Urinary bladder (tissue), 4 donors: ENCODE data around the gene MYL5. TPM values are rescaled to one million over a fixed set of nuclear protein-coding genes. Genes with fewer than 3 reads are reported as not detected.
A peak's percentile ranks its signal among the peaks of the same experiment; 100 is the strongest.
"Not testable (repeated sequence)": the region's sequence is repeated elsewhere in the genome, so short reads cannot be mapped to it uniquely, and the experiment has no call there.

Experiments
- DNase-seq: peaks from one replicate; pipeline ENCODE4 v3.0.0-alpha.2; 2015; ENCODE audit errors: extremely low spot score
- H3K27ac ChIP-seq: one replicate; pipeline ENCODE4 v1.5.1; 2013; ENCODE audit warnings: low read depth, mild to moderate bottlenecking, moderate library complexity
- H3K36me3 ChIP-seq: one replicate; pipeline ENCODE4 v1.6.1; 2013; ENCODE audit warnings: mild to moderate bottlenecking, moderate library complexity; ENCODE audit not compliant: insufficient read depth
- H3K4me1 ChIP-seq: one replicate; pipeline ENCODE4 v1.6.1; 2013; ENCODE audit warnings: mild to moderate bottlenecking, moderate library complexity; ENCODE audit not compliant: insufficient read depth
- H3K4me3 ChIP-seq: one replicate; pipeline ENCODE4 v1.5.1; 2013; ENCODE audit warnings: low read depth, low read length
- WGBS: extraction: QIAGEN DNeasy Blood & Tissue Kit; methylation state at CpG from one replicate; pipeline ENCODE4 v1.1.7; 2013; 5-methylcytosine and 5-hydroxymethylcytosine counted together
- polyA plus RNA-seq: library from polyadenylated mRNA; stranded (reverse); fragments of 200-250 nt; gene quantifications from one replicate; pipeline ENCODE4 v1.2.3, GENCODE V29; 2013
- total RNA-seq: library from RNA; depleted of rRNA; stranded (reverse); fragments of >200 nt; gene quantifications from one replicate; pipeline ENCODE4 v1.2.3, GENCODE V29; 2014
- donor health status: healthy with polysubstance abuse.
- donor health status: healthy.

MYL5 gene
- total and polyA plus RNA-seq, 2 donors, result 7.1 to 11.8 TPM

- Histone ChIP-seq H3K27ac (no peak overlapping the region), H3K4me1 (peaks cover 1% of the 10 kb centered on the region), H3K4me3 (no peak overlapping the region), H3K36me3 (no peaks in the 10 kb centered on the region)
- no peak for DNase-seq
- WGBS, result 82% methylated on average over 7 of the region's 7 CpGs
These were observed 28.3 kb downstream of the MYL5 start for GRCh38 chr4:702618-703048.

GRCh38 chr4:703336-704197, 29.2 kb downstream of the MYL5 start:
- no peak for DNase-seq
- Histone ChIP-seq H3K4me3 (no peak overlapping the region), H3K4me1 (peaks cover 6% of the 10 kb centered on the region), H3K27ac (no peak overlapping the region), H3K36me3 (no peaks in the 10 kb centered on the region)
- WGBS, result 72% methylated on average over 10 of the region's 10 CpGs

- no peak for DNase-seq
- Histone ChIP-seq H3K4me3 (no peak overlapping the region), H3K4me1 (peaks cover 6% of the 10 kb centered on the region), H3K27ac (no peak overlapping the region), H3K36me3 (no peaks in the 10 kb centered on the region)
- 91% methylated on average over 46 of the region's 46 CpGs for WGBS
These were observed 30.0 kb downstream of the MYL5 start for GRCh38 chr4:704198-704891.

- Histone ChIP-seq H3K4me3 (no peak overlapping the region), H3K36me3 (no peaks in the 10 kb centered on the region), H3K4me1 (peaks cover 6% of the 10 kb centered on the region), H3K27ac (no peak overlapping the region)
- no peak for DNase-seq
- WGBS, result 94% methylated on average over 1 of the region's 1 CpG
These were observed 30.6 kb downstream of the MYL5 start for GRCh38 chr4:704971-705277.

GRCh38 chr4:705278-706082, 31.1 kb downstream of the MYL5 start, which contains the start of gene PCGF3:
TSS of gene PCGF3 (plus strand) at chr4:705832. CDS start at chr4:733681, 27,849 bp downstream.
- Histone ChIP-seq H3K27ac (peak within 1 kb of the TSS; percentile 85), H3K4me3 (peak within 1 kb of the TSS; percentile 88), H3K36me3 (no peaks in the 10 kb centered on the region), H3K4me1 (peaks cover 6% of the 10 kb centered on the region)
- DNase-seq, result peak; percentile 83
- 2% methylated on average over 82 of the region's 82 CpGs for WGBS

- H3K36me3 ChIP-seq, H3K27ac ChIP-seq, H3K4me1 ChIP-seq, DNase-seq: not testable (repeated sequence)
- 3% methylated on average over 21 of the region's 21 CpGs for WGBS
- H3K4me3 ChIP-seq, result peak overlapping the region; percentile 88
These were observed 31.8 kb downstream of the MYL5 start for GRCh38 chr4:706083-706633.

- H3K27ac ChIP-seq, result no peak overlapping the region
- peak overlapping the region; percentile 38 for H3K4me3 ChIP-seq
- H3K4me1 ChIP-seq, result peaks cover 6% of the 10 kb centered on the region
- no peaks in the 10 kb centered on the region for H3K36me3 ChIP-seq
- WGBS, result 51% methylated on average over 20 of the region's 21 CpGs
- no peak for DNase-seq
These were observed 32.7 kb downstream of the MYL5 start for GRCh38 chr4:706834-707598.

GRCh38 chr4:707929-708630, 33.7 kb downstream of the MYL5 start:
- H3K36me3 ChIP-seq, result no peaks in the 10 kb centered on the region
- DNase-seq, result no peak
- H3K27ac ChIP-seq, result no peak overlapping the region
- no peak overlapping the region for H3K4me3 ChIP-seq
- 87% methylated on average over 11 of the region's 11 CpGs for WGBS
- peaks cover 6% of the 10 kb centered on the region for H3K4me1 ChIP-seq

GRCh38 chr4:708631-708933, 34.2 kb downstream of the MYL5 start:
- no peak overlapping the region for H3K4me3 ChIP-seq
- DNase-seq, result no peak
- no peaks in the 10 kb centered on the region for H3K36me3 ChIP-seq
- H3K4me1 ChIP-seq, result peaks cover 6% of the 10 kb centered on the region
- WGBS, result 82% methylated on average over 6 of the region's 6 CpGs
- no peak overlapping the region for H3K27ac ChIP-seq

- H3K4me1 ChIP-seq, result peaks cover 6% of the 10 kb centered on the region
- WGBS, result 98% methylated on average over 6 of the region's 6 CpGs
- no peak for DNase-seq
These were observed 35.0 kb downstream of the MYL5 start for GRCh38 chr4:709348-709747.

GRCh38 chr4:710116-710515, 35.8 kb downstream of the MYL5 start:
- DNase-seq, result no peak
- Histone ChIP-seq H3K4me1 (peaks cover 6% of the 10 kb centered on the region), H3K36me3 (no peaks in the 10 kb centered on the region), H3K4me3 (no peak overlapping the region), H3K27ac (no peak overlapping the region)
- 77% methylated on average over 9 of the region's 9 CpGs for WGBS

More at GRCh38 chr4:709348-709747, 35.0 kb downstream of the MYL5 start:
- H3K4me3 ChIP-seq, result no peak overlapping the region
- H3K36me3 ChIP-seq, result no peaks in the 10 kb centered on the region
- no peak overlapping the region for H3K27ac ChIP-seq

GRCh38 chr4:710916-711315, 36.6 kb downstream of the MYL5 start:
- peaks cover 6% of the 10 kb centered on the region for H3K4me1 ChIP-seq
- no peak overlapping the region for H3K27ac ChIP-seq
- no peak overlapping the region for H3K4me3 ChIP-seq
- DNase-seq, result no peak
- no peaks in the 10 kb centered on the region for H3K36me3 ChIP-seq
- 86% methylated on average over 13 of the region's 13 CpGs for WGBS
